Stimulated activated naive CD8-positive, alpha-beta T cell treated with anti-CD3 and anti-CD28 coated beads, Interleukin-15, amount 100 ng/mL, for 72 hours (primary cell): ENCODE results near the gene FN1.
A peak's percentile ranks its signal among the peaks of the same experiment; 100 is the strongest.
"Not testable (repeated sequence)": the region's sequence is repeated elsewhere in the genome, so short reads cannot be mapped to it uniquely, and the experiment has no call there.

Experiments
- ATAC-seq: fragments of 150-1000 bp; cut with Tn5 transposase; 2 replicates; pipeline ENCODE4 v1.10.0; 2021; ENCODE audit warnings: mild to moderate bottlenecking, moderate library complexity
- DNase-seq, 2 donors: peaks; one replicate each; pipeline ENCODE4 v3.0.0; 2021 to 2022
- H3K27ac Mint-ChIP-seq, 2 donors: one replicate each; pipeline ENCODE4 v1.8.0; 2022; ENCODE audit warnings: mild to moderate bottlenecking in 2 of 2, mixed read lengths in 2 of 2, moderate library complexity in 2 of 2
- H3K27me3 Mint-ChIP-seq: one replicate; pipeline ENCODE4 v1.8.0; 2022; ENCODE audit warnings: mixed read lengths
- H3K4me1 Mint-ChIP-seq: one replicate; pipeline ENCODE4 v1.8.0; 2022; ENCODE audit warnings: mild to moderate bottlenecking, mixed read lengths
- H3K4me3 Mint-ChIP-seq, 2 donors: one replicate each; pipeline ENCODE4 v1.8.0; 2022; ENCODE audit warnings: mild to moderate bottlenecking in 2 of 2, mixed read lengths in 2 of 2, moderate library complexity in 1 of 2
- H3K9me3 Mint-ChIP-seq, 2 donors: one replicate each; pipeline ENCODE4 v1.8.0; 2022; ENCODE audit warnings: mixed read lengths in 2 of 2

FN1 gene

GRCh38 chr2:215338883-215339679 is 96.8 kb downstream of the FN1 start:
- Mint-ChIP-seq H3K9me3 (no peaks in the 10 kb centered on the region), H3K4me1 (no peaks in the 10 kb centered on the region), H3K27ac (no peak overlapping the region), H3K4me3 (no peak overlapping the region), H3K27me3 (no peaks in the 10 kb centered on the region)
- ATAC-seq (no peak), DNase-seq (no peak)

GRCh38 chr2:215332872-215333595 is 102.8 kb downstream of the FN1 start:
- Mint-ChIP-seq H3K4me3 (no peak overlapping the region), H3K4me1 (peaks cover 19% of the 10 kb centered on the region), H3K9me3 (no peaks in the 10 kb centered on the region), H3K27ac (peak overlapping the region in 1 of 2 donors; percentile 59), H3K27me3 (no peaks in the 10 kb centered on the region)
- ATAC-seq (no peak), DNase-seq (no peak)

DNA sequence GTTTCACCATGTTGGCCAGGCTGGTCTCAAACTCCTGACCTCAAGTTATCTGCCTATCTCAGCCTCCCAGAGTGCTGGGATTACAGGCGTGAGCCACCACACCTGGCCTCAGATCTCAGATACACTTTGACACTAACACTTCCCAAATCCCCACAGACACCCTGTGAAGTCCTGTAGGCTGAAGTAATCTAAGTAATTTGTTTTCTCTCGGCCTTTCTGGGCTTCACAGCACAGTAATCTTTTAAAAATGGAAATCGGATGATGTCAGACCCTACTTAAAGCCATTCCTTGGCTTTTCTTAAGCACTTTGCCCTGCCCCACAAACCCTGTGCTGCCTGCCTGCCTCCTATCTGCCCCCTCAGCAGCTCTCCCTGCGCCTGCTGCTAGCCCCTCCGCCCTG is 107.8 kb downstream of the FN1 start:
- ATAC-seq (no peak), DNase-seq (no peak)
- H3K4me1 Mint-ChIP-seq: peaks cover 39% of the 10 kb centered on the region
- no peaks in the 10 kb centered on the region for H3K27me3 Mint-ChIP-seq
- peak overlapping the region; percentile 14 to 66 for H3K27ac Mint-ChIP-seq
- H3K9me3 Mint-ChIP-seq: no peaks in the 10 kb centered on the region
- H3K4me3 Mint-ChIP-seq: no peak overlapping the region

DNA sequence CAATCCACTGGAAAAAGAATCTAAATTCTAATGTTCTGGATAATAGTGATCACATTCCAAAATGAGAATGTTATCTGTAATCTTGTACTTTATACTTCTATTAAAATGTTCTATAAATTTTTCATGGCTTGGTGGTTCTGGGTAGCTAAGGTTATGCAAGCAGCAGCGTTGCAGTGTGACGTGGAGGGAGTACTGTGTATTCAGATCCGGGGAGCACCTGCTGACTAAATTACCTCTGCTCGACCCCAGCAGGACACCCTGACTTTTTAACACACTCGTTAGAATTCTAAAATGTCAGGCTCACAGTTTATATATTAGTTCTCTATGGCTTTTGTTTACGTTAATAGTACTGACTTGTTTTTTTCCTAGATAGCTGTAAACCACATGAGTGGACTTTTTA is 111.1 kb downstream of the FN1 start:
- Mint-ChIP-seq H3K9me3 (no peaks in the 10 kb centered on the region), H3K4me3 (no peak overlapping the region), H3K27me3 (no peaks in the 10 kb centered on the region), H3K27ac (no peak overlapping the region), H3K4me1 (peaks cover 33% of the 10 kb centered on the region)
- ATAC-seq (no peak), DNase-seq (no peak)

GRCh38 chr2:215320679-215321078 is 115.2 kb downstream of the FN1 start:
- no peaks in the 10 kb centered on the region for H3K9me3 Mint-ChIP-seq
- DNase-seq: no peak
- H3K27me3 Mint-ChIP-seq: no peaks in the 10 kb centered on the region
- peak overlapping the region in 1 of 2 donors; percentile 23 for H3K27ac Mint-ChIP-seq
- H3K4me1 Mint-ChIP-seq: peaks cover 25% of the 10 kb centered on the region
- H3K4me3 Mint-ChIP-seq: no peak overlapping the region
- no peak for ATAC-seq

- Mint-ChIP-seq H3K27ac (no peak overlapping the region), H3K4me3 (no peak overlapping the region), H3K27me3 (no peaks in the 10 kb centered on the region), H3K4me1 (peaks cover 29% of the 10 kb centered on the region), H3K9me3 (no peaks in the 10 kb centered on the region)
- DNase-seq: no peak
- ATAC-seq: no peak
Measured at GRCh38 chr2:215320102-215320501, 115.8 kb downstream of the FN1 start.

DNA sequence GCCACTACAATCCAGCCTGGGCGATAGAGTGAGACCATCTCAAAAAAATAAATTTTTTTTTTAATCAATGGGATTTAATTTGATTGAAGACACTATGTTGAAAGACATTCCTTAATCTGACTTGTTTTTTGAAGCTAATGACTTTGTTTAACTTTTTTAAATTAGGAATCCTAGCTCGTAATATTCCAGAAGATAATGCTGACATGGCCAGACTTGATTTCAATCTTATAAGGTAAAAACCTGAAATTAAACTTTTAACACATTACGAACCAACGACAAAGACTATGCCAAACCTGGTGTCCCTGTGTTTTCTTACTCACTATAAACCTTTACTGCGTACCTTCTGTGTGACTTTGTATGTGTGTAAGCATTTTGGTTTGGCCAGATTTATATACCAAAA is 116.4 kb downstream of the FN1 start:
- Mint-ChIP-seq H3K4me3 (no peak overlapping the region), H3K27me3 (no peaks in the 10 kb centered on the region), H3K9me3 (no peaks in the 10 kb centered on the region), H3K4me1 (peaks cover 29% of the 10 kb centered on the region), H3K27ac (no peak overlapping the region)
- DNase-seq: no peak
- no peak for ATAC-seq

DNA sequence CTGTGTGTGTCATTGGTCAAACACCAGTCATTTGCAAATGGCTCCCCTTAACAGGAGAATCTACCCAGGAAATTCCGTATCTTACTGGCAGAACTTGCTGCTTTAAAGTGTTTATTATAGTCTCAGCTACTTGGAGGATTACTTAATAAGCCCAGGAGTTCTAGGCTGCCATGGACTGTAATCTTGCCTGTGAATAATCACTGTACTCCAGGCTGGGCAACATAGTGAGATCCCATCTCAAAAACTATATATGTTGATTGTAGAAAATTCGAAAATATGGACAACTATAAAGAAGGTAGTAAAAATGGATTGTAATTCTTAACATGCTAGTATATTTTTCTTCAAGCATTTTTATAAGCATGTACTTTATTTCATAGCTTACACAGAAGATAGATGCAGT is 119.5 kb downstream of the FN1 start:
- Mint-ChIP-seq H3K9me3 (no peaks in the 10 kb centered on the region), H3K27ac (peak overlapping the region in 1 of 2 donors; percentile 54), H3K27me3 (no peaks in the 10 kb centered on the region), H3K4me1 (peaks cover 43% of the 10 kb centered on the region), H3K4me3 (peak overlapping the region in 1 of 2 donors; percentile 24)
- DNase-seq: no peak
- no peak for ATAC-seq

- Mint-ChIP-seq H3K9me3 (no peaks in the 10 kb centered on the region), H3K27ac (peak overlapping the region in 1 of 2 donors; percentile 91), H3K4me1 (peaks cover 43% of the 10 kb centered on the region), H3K27me3 (no peaks in the 10 kb centered on the region), H3K4me3 (peak overlapping the region; percentile 42 to 51)
- no peak for DNase-seq
- ATAC-seq: no peak
Measured at GRCh38 chr2:215315301-215315700, 120.6 kb downstream of the FN1 start.

GRCh38 chr2:215314896-215315295 is 121.0 kb downstream of the FN1 start:
- Mint-ChIP-seq H3K4me1 (peaks cover 43% of the 10 kb centered on the region), H3K27me3 (no peaks in the 10 kb centered on the region), H3K27ac (peak overlapping the region in 1 of 2 donors; percentile 91), H3K9me3 (no peaks in the 10 kb centered on the region), H3K4me3 (peak overlapping the region; percentile 42 to 51)
- DNase-seq (no peak), ATAC-seq (no peak)

GRCh38 chr2:215313255-215313613 is 122.6 kb downstream of the FN1 start:
- H3K9me3 Mint-ChIP-seq: no peaks in the 10 kb centered on the region

GRCh38 chr2:215311625-215312396 is 124.1 kb downstream of the FN1 start, which contains the start of gene ATIC:
ATIC (plus strand) TSS chr2:215312059; CDS start chr2:215312143, 84 bp downstream.
- ATAC-seq: peak; percentile 99
- H3K27me3 Mint-ChIP-seq: no peaks in the 10 kb centered on the region
- peak within 1 kb of the TSS; percentile 86 to 95 for H3K4me3 Mint-ChIP-seq
- DNase-seq: peak; percentile 89 to 93
- H3K27ac Mint-ChIP-seq: peak within 1 kb of the TSS; percentile 94 to 97
- H3K4me1 Mint-ChIP-seq: peaks cover 39% of the 10 kb centered on the region
- no peaks in the 10 kb centered on the region for H3K9me3 Mint-ChIP-seq

More at GRCh38 chr2:215313255-215313613, 122.6 kb downstream of the FN1 start:
- ATAC-seq (no peak), DNase-seq (no peak)
- H3K4me1 Mint-ChIP-seq: peaks cover 43% of the 10 kb centered on the region
- peak overlapping the region; percentile 86 to 95 for H3K4me3 Mint-ChIP-seq
- no peaks in the 10 kb centered on the region for H3K27me3 Mint-ChIP-seq
- peak overlapping the region in 1 of 2 donors; percentile 96 for H3K27ac Mint-ChIP-seq

GRCh38 chr2:215311259-215311624 is 124.6 kb downstream of the FN1 start:
- ATAC-seq (peak; percentile 4), DNase-seq (peak in 1 of 2 donors; percentile 19)
- Mint-ChIP-seq H3K4me3 (peak overlapping the region; percentile 81 to 86), H3K27ac (peak overlapping the region; percentile 91 to 97), H3K4me1 (peaks cover 37% of the 10 kb centered on the region)
- not testable (repeated sequence) for H3K9me3 Mint-ChIP-seq, H3K27me3 Mint-ChIP-seq
